Breast epithelium (tissue), 3 donors: ENCODE measurements around the gene DMRT1.

ENCODE experiments used
- POLR2A ChIP-seq: fragments of 450-650 bp; IDR thresholded peaks from one replicate; pipeline ENCODE4 v1.6.1; 2016; ENCODE audit warnings: antibody characterized with exemption, mild to moderate bottlenecking, moderate library complexity
- POLR2AphosphoS5 ChIP-seq, 3 donors: sonication (generic); formaldehyde crosslinking; IDR thresholded peaks; one replicate each; pipeline ENCODE4 v1.6.1; 2017; ENCODE audit warnings: antibody characterized with exemption in 3 of 3
- TF ChIP-seq, protein P1 (sequence below), 3 donors: fragments of 450-650 bp; IDR thresholded peaks; one replicate each; pipeline ENCODE4 v1.5.1; 2016 to 2017; ENCODE audit warnings: antibody characterized with exemption in 3 of 3, mild to moderate bottlenecking in 3 of 3, moderate library complexity in 3 of 3

DNA sequence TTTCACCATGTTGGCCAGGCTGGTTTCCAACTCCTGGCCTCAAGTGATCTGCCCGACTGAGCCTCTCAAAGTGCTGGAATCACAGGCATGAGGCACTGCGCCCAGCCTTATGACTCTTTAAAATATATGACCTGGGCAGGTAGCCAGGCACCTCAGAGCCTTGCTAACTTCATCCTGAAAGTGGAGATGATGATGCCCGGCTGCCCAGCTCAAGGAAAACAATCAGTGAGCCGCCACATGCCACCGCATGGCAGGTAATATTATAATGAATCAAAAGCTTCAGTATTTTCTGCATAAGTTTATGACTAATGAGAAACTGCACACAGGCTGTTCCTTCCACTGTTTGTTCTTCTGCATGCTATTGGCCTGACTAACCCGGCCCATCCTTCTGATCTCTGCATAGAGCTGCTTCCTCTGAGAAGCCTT is 30.4 kb upstream of the DMRT1 start:
- TF ChIP-seq, protein P1, sequence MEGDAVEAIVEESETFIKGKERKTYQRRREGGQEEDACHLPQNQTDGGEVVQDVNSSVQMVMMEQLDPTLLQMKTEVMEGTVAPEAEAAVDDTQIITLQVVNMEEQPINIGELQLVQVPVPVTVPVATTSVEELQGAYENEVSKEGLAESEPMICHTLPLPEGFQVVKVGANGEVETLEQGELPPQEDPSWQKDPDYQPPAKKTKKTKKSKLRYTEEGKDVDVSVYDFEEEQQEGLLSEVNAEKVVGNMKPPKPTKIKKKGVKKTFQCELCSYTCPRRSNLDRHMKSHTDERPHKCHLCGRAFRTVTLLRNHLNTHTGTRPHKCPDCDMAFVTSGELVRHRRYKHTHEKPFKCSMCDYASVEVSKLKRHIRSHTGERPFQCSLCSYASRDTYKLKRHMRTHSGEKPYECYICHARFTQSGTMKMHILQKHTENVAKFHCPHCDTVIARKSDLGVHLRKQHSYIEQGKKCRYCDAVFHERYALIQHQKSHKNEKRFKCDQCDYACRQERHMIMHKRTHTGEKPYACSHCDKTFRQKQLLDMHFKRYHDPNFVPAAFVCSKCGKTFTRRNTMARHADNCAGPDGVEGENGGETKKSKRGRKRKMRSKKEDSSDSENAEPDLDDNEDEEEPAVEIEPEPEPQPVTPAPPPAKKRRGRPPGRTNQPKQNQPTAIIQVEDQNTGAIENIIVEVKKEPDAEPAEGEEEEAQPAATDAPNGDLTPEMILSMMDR (IDR thresholded peaks at IDR 0.05) = no peak
- TF ChIP-seq POLR2A (no peak), POLR2AphosphoS5 (IDR thresholded peaks at IDR 0.05) (no peak)
